Osteocyte (in vitro differentiated cells): ENCODE measurements around the gene C17orf107. TPM values are rescaled to one million over a fixed set of nuclear protein-coding genes. Genes with fewer than 3 reads are reported as not detected.
"Not testable (repeated sequence)": the region's sequence is repeated elsewhere in the genome, so short reads cannot be mapped to it uniquely, and the experiment has no call there.

Experiments
- DNase-seq: peaks from one replicate; pipeline ENCODE4 v3.0.0; 2021; ENCODE audit warnings: mixed read lengths; ENCODE audit not compliant: unreplicated experiment; ENCODE audit errors: extremely low spot score
- H3K27ac Mint-ChIP-seq: one replicate; pipeline ENCODE4 v1.8.0; 2021; ENCODE audit warnings: mild to moderate bottlenecking, mixed read lengths; ENCODE audit not compliant: unreplicated experiment
- H3K27me3 Mint-ChIP-seq: one replicate; pipeline ENCODE4 v1.8.0; 2021; ENCODE audit warnings: mixed read lengths; ENCODE audit not compliant: unreplicated experiment
- H3K36me3 Mint-ChIP-seq: one replicate; pipeline ENCODE4 v1.8.0; 2021; ENCODE audit warnings: mixed read lengths; ENCODE audit not compliant: unreplicated experiment
- H3K4me1 Mint-ChIP-seq: one replicate; pipeline ENCODE4 v1.8.0; 2021; ENCODE audit warnings: mixed read lengths; ENCODE audit not compliant: unreplicated experiment
- H3K4me3 Mint-ChIP-seq: one replicate; pipeline ENCODE4 v1.8.0; 2021; ENCODE audit warnings: mild to moderate bottlenecking, moderate library complexity, mixed read lengths; ENCODE audit not compliant: unreplicated experiment
- H3K9me3 Mint-ChIP-seq: one replicate; pipeline ENCODE4 v1.8.0; 2021; ENCODE audit warnings: mixed read lengths; ENCODE audit not compliant: unreplicated experiment
- CTCF ChIP-seq: fragments of 200-600 bp; sonication (generic); IDR thresholded peaks from 2 replicates; pipeline ENCODE4 v1.5.0; 2021; ENCODE audit warnings: antibody characterized with exemption, mild to moderate bottlenecking, moderate library complexity
- total RNA-seq: library from RNA; stranded (reverse); gene quantifications from 2 replicates; pipeline ENCODE4 v1.2.1, GENCODE V29; 2021

The C17orf107 gene
- total RNA-seq, 1 donor from 2014 or later: 0.78 TPM

GRCh38 chr17:4920351-4921048 lies 21.2 kb downstream of the C17orf107 start:
- no peaks in the 10 kb centered on the region for H3K36me3 Mint-ChIP-seq
- no peaks in the 10 kb centered on the region for H3K9me3 Mint-ChIP-seq
- no peak for DNase-seq
- H3K4me1 Mint-ChIP-seq: no peaks in the 10 kb centered on the region
- no peaks in the 10 kb centered on the region for H3K27me3 Mint-ChIP-seq
- no peak for TF ChIP-seq CTCF
- H3K27ac Mint-ChIP-seq: no peak overlapping the region
- no peak overlapping the region for H3K4me3 Mint-ChIP-seq

- H3K27ac Mint-ChIP-seq: no peak overlapping the region
- H3K4me1 Mint-ChIP-seq: no peaks in the 10 kb centered on the region
- H3K9me3 Mint-ChIP-seq: no peaks in the 10 kb centered on the region
- no peak overlapping the region for H3K4me3 Mint-ChIP-seq
- H3K36me3 Mint-ChIP-seq: no peaks in the 10 kb centered on the region
- DNase-seq: no peak
- no peak for TF ChIP-seq CTCF
- no peaks in the 10 kb centered on the region for H3K27me3 Mint-ChIP-seq
Observed at GRCh38 chr17:4921320-4921719, 22.0 kb downstream of the C17orf107 start.

- not testable (repeated sequence) for DNase-seq, H3K27ac Mint-ChIP-seq, H3K4me1 Mint-ChIP-seq, H3K36me3 Mint-ChIP-seq, H3K27me3 Mint-ChIP-seq, H3K9me3 Mint-ChIP-seq, H3K4me3 Mint-ChIP-seq
Observed at GRCh38 chr17:4926577-4927335, 27.4 kb downstream of the C17orf107 start.

GRCh38 chr17:4928881-4929280 lies 29.5 kb downstream of the C17orf107 start:
- Mint-ChIP-seq H3K4me1 (peaks cover 2% of the 10 kb centered on the region), H3K36me3 (peaks cover 2% of the 10 kb centered on the region), H3K27ac (no peak overlapping the region), H3K9me3 (no peaks in the 10 kb centered on the region), H3K4me3 (no peak overlapping the region), H3K27me3 (no peaks in the 10 kb centered on the region)
- no peak for DNase-seq
- TF ChIP-seq CTCF: no peak

GRCh38 chr17:4931963-4932362 lies 32.6 kb downstream of the C17orf107 start, which contains the start of gene GP1BA:
TSS of gene GP1BA (plus strand) at chr17:4932277. CDS start at chr17:4932605, 328 bp downstream.
- Mint-ChIP-seq H3K27ac (no peak within 1 kb of the TSS), H3K9me3 (no peaks in the 10 kb centered on the region), H3K4me3 (no peak within 1 kb of the TSS), H3K36me3 (peaks cover 6% of the 10 kb centered on the region), H3K27me3 (no peaks in the 10 kb centered on the region), H3K4me1 (peaks cover 8% of the 10 kb centered on the region)
- DNase-seq: no peak
- no peak for TF ChIP-seq CTCF
